ENCODE measurements around the gene ERG28. TPM values are rescaled to one million over a fixed set of nuclear protein-coding genes. Genes with fewer than 3 reads are reported as not detected.

ERG28 gene
- total RNA-seq, 1 experiment from 2014 or later = 18.4 TPM

DNA sequence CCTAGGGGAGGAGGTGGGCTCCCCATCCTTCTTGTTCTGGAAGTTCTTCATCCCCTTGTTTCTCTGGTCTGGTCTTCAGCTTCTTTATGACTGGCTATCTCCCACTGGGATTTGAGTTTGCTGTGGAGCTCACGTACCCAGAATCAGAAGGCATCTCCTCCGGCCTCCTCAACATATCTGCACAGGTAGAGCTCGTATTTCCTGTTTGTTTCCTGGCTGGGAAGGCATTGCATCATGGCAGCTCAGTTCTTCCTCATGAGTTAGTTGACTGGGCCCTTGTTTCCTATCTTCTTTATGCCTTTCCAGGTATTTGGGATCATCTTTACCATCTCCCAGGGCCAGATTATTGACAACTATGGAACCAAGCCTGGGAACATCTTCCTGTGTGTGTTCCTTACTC lies 19.8 kb downstream of the ERG28 start:
- Histone ChIP-seq H3K4me2 (ENCODE audit: low read length) (no peak overlapping the region), H3K79me2 (ENCODE audit: insufficient read depth, low read length) (no peaks in the 10 kb centered on the region), H2AFZ (ENCODE audit: low read depth, low read length, poor library complexity, severe bottlenecking) (no peak overlapping the region), H3K9ac (ENCODE audit: low read length) (no peak overlapping the region), H3K4me3 (replicated peaks in 1 of 2; ENCODE audit: low read depth in 1 of 2, low read length in 2 of 2) (no peak overlapping the region), H3K9me3 (ENCODE audit: control insufficient read depth in 1 of 2, insufficient read depth in 1 of 2, low read depth in 1 of 2, low read length in 2 of 2) (no peaks in the 10 kb centered on the region), H3K27ac (ENCODE audit: low read depth, low read length) (no peak overlapping the region), H3K36me3 (ENCODE audit: control insufficient read depth in 1 of 2, insufficient read depth in 2 of 2, low read length in 2 of 2) (no peaks in the 10 kb centered on the region), H3K4me1 (ENCODE audit: control insufficient read depth in 1 of 2, insufficient read depth in 2 of 2, low read length in 2 of 2) (peaks cover 2 to 6% of the 10 kb centered on the region in 2 experiments), H3K9me2 (ENCODE audit: insufficient read depth) (peaks cover 2% of the 10 kb centered on the region; the same call in 1 of the 2 replicates), H4K20me1 (ENCODE audit: insufficient read depth) (no peaks in the 10 kb centered on the region), H3K27me3 (ENCODE audit: insufficient read depth, low read length) (no peaks in the 10 kb centered on the region)
- ChIA-PET POLR2A (no interaction called here), CTCF (no interaction called here), RAD21 (ENCODE audit: low non-redundant PET in 1 of 2, low total read pairs in 2 of 2, uncharacterized antibody in 2 of 2, unreplicated experiment in 2 of 2) (no interaction called here)
- DNase-seq (ENCODE audit: low read depth, low spot score) (no peak), ATAC-seq (no peak)
- TF ChIP-seq SRF (IDR thresholded peaks at IDR 0.05; ENCODE audit: low read depth) = no peak
- no peak for TF ChIP-seq ELF1 (IDR thresholded peaks at IDR 0.05; ENCODE audit: borderline replicate concordance, low read depth)
- TF ChIP-seq, protein P1, sequence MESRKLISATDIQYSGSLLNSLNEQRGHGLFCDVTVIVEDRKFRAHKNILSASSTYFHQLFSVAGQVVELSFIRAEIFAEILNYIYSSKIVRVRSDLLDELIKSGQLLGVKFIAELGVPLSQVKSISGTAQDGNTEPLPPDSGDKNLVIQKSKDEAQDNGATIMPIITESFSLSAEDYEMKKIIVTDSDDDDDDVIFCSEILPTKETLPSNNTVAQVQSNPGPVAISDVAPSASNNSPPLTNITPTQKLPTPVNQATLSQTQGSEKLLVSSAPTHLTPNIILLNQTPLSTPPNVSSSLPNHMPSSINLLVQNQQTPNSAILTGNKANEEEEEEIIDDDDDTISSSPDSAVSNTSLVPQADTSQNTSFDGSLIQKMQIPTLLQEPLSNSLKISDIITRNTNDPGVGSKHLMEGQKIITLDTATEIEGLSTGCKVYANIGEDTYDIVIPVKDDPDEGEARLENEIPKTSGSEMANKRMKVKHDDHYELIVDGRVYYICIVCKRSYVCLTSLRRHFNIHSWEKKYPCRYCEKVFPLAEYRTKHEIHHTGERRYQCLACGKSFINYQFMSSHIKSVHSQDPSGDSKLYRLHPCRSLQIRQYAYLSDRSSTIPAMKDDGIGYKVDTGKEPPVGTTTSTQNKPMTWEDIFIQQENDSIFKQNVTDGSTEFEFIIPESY (IDR thresholded peaks at IDR 0.05; ENCODE audit: extremely low read depth, insufficient replicate concordance, low read length) = no peak
- TF ChIP-seq RAD21 (IDR thresholded peaks at IDR 0.05; ENCODE audit: low read depth) = no peak
- no peak for TF ChIP-seq CBX3 (IDR thresholded peaks at IDR 0.05; ENCODE audit: low read depth)
- TF ChIP-seq YY1 (IDR thresholded peaks at IDR 0.05; ENCODE audit: extremely low read depth, insufficient replicate concordance, low read depth, low read length) = no peak
- TF ChIP-seq ZNF274 (IDR thresholded peaks at IDR 0.05; ENCODE audit: low read depth, low read length) = no peak
- no peak for TF ChIP-seq EZH2phosphoT487 (IDR thresholded peaks at IDR 0.05; ENCODE audit: borderline replicate concordance)
- no peak for TF ChIP-seq JUND (IDR thresholded peaks at IDR 0.05)
- no peak for TF ChIP-seq SP1 (IDR thresholded peaks at IDR 0.05; ENCODE audit: low read depth)
- no peak for TF ChIP-seq MAX (IDR thresholded peaks at IDR 0.05)
- no peak for TF ChIP-seq ZFX (IDR thresholded peaks at IDR 0.05)
- TF ChIP-seq, protein P2, sequence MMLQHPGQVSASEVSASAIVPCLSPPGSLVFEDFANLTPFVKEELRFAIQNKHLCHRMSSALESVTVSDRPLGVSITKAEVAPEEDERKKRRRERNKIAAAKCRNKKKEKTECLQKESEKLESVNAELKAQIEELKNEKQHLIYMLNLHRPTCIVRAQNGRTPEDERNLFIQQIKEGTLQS (IDR thresholded peaks at IDR 0.05) = no peak
- no peak for TF ChIP-seq POLR2A (IDR thresholded peaks at IDR 0.05; ENCODE audit: borderline replicate concordance, extremely low read depth, insufficient read depth, insufficient read length)
- TF ChIP-seq, protein P3, sequence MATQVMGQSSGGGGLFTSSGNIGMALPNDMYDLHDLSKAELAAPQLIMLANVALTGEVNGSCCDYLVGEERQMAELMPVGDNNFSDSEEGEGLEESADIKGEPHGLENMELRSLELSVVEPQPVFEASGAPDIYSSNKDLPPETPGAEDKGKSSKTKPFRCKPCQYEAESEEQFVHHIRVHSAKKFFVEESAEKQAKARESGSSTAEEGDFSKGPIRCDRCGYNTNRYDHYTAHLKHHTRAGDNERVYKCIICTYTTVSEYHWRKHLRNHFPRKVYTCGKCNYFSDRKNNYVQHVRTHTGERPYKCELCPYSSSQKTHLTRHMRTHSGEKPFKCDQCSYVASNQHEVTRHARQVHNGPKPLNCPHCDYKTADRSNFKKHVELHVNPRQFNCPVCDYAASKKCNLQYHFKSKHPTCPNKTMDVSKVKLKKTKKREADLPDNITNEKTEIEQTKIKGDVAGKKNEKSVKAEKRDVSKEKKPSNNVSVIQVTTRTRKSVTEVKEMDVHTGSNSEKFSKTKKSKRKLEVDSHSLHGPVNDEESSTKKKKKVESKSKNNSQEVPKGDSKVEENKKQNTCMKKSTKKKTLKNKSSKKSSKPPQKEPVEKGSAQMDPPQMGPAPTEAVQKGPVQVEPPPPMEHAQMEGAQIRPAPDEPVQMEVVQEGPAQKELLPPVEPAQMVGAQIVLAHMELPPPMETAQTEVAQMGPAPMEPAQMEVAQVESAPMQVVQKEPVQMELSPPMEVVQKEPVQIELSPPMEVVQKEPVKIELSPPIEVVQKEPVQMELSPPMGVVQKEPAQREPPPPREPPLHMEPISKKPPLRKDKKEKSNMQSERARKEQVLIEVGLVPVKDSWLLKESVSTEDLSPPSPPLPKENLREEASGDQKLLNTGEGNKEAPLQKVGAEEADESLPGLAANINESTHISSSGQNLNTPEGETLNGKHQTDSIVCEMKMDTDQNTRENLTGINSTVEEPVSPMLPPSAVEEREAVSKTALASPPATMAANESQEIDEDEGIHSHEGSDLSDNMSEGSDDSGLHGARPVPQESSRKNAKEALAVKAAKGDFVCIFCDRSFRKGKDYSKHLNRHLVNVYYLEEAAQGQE (IDR thresholded peaks at IDR 0.05; ENCODE audit: low read depth) = no peak
- intact Hi-C loops (cut with micrococcal nuclease) = no loop called here
- no TSS peak for BruUV-seq (replicated peaks)
